SU-DHL-6 (cell line): ENCODE data around the gene CHRNA7.

Experiments used
- CTCF ChIP-seq: fragments of 200-600 bp; sonication (generic); IDR thresholded peaks from one replicate; pipeline ENCODE4 v1.5.1; 2017; ENCODE audit warnings: antibody characterized with exemption, mild to moderate bottlenecking, low read length, moderate library complexity; ENCODE audit not compliant: insufficient read depth, poor library complexity, severe bottlenecking
- EZH2phosphoT487 ChIP-seq: fragments of 200-600 bp; sonication (generic), shearing (Covaris generic); conservative IDR thresholded peaks from 2 replicates; pipeline ENCODE4 v1.6.1; 2018; ENCODE audit warnings: mild to moderate bottlenecking, antibody characterized with exemption, low read length, moderate library complexity, mixed read lengths

GRCh38 chr15:32125595-32125994 lies 95.3 kb downstream of the CHRNA7 start:
- TF ChIP-seq EZH2phosphoT487 (no peak), CTCF (no peak)
